Measurements from ENCODE around the gene TRIM9.

The TRIM9 gene

GRCh38 chr14:51084962-51085361, 9.9 kb downstream of the TRIM9 start:
- TF ChIP-seq CTCF (IDR thresholded peaks at IDR 0.05; ENCODE audit: insufficient read depth, low read depth, low read length, missing control alignments) = no peak
- H3K4me3 ChIP-seq (ENCODE audit: low read depth, low read length) = no peak overlapping the region
- no peak for DNase-seq (ENCODE audit: low read depth)

GRCh38 chr14:51084507-51084906, 10.4 kb downstream of the TRIM9 start:
- no peak for DNase-seq (ENCODE audit: low read depth)
- H3K4me3 ChIP-seq (ENCODE audit: low read depth, low read length) = no peak overlapping the region
- no peak for TF ChIP-seq CTCF (IDR thresholded peaks at IDR 0.05; ENCODE audit: insufficient read depth, low read depth, low read length, missing control alignments)

- no peak for TF ChIP-seq CTCF (IDR thresholded peaks at IDR 0.05; ENCODE audit: insufficient read depth, low read depth, low read length, missing control alignments)
- no peak overlapping the region for H3K4me3 ChIP-seq (ENCODE audit: low read depth, low read length)
- no peak for DNase-seq (ENCODE audit: low read depth)
These were observed 12.6 kb downstream of the TRIM9 start for GRCh38 chr14:51082349-51082748.

GRCh38 chr14:51081712-51082111, 13.2 kb downstream of the TRIM9 start:
- TF ChIP-seq CTCF (IDR thresholded peaks at IDR 0.05; ENCODE audit: insufficient read depth, low read depth, low read length, missing control alignments) = no peak
- no peak for DNase-seq (ENCODE audit: low read depth)
- H3K4me3 ChIP-seq (ENCODE audit: low read depth, low read length) = no peak overlapping the region

- no peak for DNase-seq (ENCODE audit: low read depth)
- no peak for TF ChIP-seq CTCF (IDR thresholded peaks at IDR 0.05; ENCODE audit: insufficient read depth, low read depth, low read length, missing control alignments)
- no peak overlapping the region for H3K4me3 ChIP-seq (ENCODE audit: low read depth, low read length)
These were observed 13.7 kb downstream of the TRIM9 start for GRCh38 chr14:51081209-51081608.

- no peak overlapping the region for H3K4me3 ChIP-seq (ENCODE audit: low read depth, low read length)
- no peak for TF ChIP-seq CTCF (IDR thresholded peaks at IDR 0.05; ENCODE audit: insufficient read depth, low read depth, low read length, missing control alignments)
- DNase-seq (ENCODE audit: low read depth) = no peak
These were observed 14.3 kb downstream of the TRIM9 start for GRCh38 chr14:51080645-51081044.

- H3K4me3 ChIP-seq (ENCODE audit: low read depth, low read length) = no peak overlapping the region
- no peak for DNase-seq (ENCODE audit: low read depth)
- TF ChIP-seq CTCF (IDR thresholded peaks at IDR 0.05; ENCODE audit: insufficient read depth, low read depth, low read length, missing control alignments) = no peak
These were observed 15.4 kb downstream of the TRIM9 start for GRCh38 chr14:51079489-51079888.
